ENCODE data around the gene MLLT10.

Gene MLLT10

GRCh38 chr10:21512573-21513404 lies 21.2 kb upstream of the MLLT10 start:
- DNase-seq (ENCODE audit: low read depth): no peak
- no peak overlapping the region for H3K4me3 ChIP-seq (ENCODE audit: low read depth, low read length)
- TF ChIP-seq, protein P1, sequence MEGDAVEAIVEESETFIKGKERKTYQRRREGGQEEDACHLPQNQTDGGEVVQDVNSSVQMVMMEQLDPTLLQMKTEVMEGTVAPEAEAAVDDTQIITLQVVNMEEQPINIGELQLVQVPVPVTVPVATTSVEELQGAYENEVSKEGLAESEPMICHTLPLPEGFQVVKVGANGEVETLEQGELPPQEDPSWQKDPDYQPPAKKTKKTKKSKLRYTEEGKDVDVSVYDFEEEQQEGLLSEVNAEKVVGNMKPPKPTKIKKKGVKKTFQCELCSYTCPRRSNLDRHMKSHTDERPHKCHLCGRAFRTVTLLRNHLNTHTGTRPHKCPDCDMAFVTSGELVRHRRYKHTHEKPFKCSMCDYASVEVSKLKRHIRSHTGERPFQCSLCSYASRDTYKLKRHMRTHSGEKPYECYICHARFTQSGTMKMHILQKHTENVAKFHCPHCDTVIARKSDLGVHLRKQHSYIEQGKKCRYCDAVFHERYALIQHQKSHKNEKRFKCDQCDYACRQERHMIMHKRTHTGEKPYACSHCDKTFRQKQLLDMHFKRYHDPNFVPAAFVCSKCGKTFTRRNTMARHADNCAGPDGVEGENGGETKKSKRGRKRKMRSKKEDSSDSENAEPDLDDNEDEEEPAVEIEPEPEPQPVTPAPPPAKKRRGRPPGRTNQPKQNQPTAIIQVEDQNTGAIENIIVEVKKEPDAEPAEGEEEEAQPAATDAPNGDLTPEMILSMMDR (IDR thresholded peaks at IDR 0.05; ENCODE audit: low read depth, low read length, missing control alignments): no peak

DNA sequence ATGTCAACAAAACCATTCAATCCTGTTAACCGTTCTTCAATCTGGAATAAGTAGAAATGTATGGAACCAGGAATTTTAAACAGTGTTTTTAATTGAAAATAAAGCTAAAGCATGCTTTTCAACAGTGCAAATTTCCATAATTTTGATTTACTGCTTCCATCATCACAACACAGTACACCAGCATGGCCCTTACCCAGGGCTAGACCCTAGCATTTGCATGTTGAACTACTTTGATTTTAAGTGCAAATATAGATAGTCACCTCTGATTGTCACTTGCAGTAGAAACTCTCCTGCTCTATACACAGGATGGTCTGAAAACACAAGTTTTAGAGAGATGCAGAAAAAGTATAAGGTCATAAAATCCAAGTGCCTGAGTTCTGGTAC lies 20.6 kb upstream of the MLLT10 start:
- no peak overlapping the region for H3K4me3 ChIP-seq (ENCODE audit: low read depth, low read length)
- TF ChIP-seq, protein P1 (IDR thresholded peaks at IDR 0.05; ENCODE audit: low read depth, low read length, missing control alignments): no peak
- no peak for DNase-seq (ENCODE audit: low read depth)

- H3K4me3 ChIP-seq (ENCODE audit: low read depth, low read length): no peak overlapping the region
- no peak for DNase-seq (ENCODE audit: low read depth)
- TF ChIP-seq, protein P1 (IDR thresholded peaks at IDR 0.05; ENCODE audit: low read depth, low read length, missing control alignments): no peak
These were observed 19.8 kb upstream of the MLLT10 start for GRCh38 chr10:21514129-21514817.

DNA sequence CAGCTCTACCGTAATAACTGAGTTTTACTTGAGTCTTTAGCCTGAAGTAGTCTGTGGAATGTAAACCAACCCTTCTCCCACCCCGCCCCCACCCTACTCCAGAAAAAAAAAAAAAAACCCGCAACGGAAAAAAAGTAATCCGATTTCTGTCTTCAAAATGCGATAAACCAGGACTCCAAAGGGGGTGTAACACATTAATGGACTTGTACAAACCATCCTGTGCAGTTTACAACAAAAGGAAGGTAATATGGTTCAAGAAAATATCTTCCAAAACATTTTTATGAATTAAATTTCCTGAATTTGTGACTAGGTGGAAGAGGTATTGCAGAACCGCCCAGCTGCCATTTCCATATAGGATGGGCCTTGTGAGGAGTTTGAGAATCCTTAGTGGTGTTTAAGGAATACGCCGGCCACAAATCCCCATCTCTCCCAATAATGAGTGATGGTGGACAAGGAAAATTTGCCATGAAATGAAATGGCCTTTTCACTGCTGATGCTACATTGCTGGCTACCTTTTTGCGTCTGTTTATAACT lies 19.1 kb upstream of the MLLT10 start:
- TF ChIP-seq, protein P1 (IDR thresholded peaks at IDR 0.05; ENCODE audit: low read depth, low read length, missing control alignments): no peak
- DNase-seq (ENCODE audit: low read depth): no peak
- H3K4me3 ChIP-seq (ENCODE audit: low read depth, low read length): no peak overlapping the region

- no peak overlapping the region; the same call in 1 of the 2 replicates for H3K4me3 ChIP-seq (ENCODE audit: low read depth, low read length)
- no peak for DNase-seq (ENCODE audit: low read depth)
- TF ChIP-seq, protein P1 (IDR thresholded peaks at IDR 0.05; ENCODE audit: low read depth, low read length, missing control alignments): no peak
These were observed 18.4 kb upstream of the MLLT10 start for GRCh38 chr10:21515361-21516241.

GRCh38 chr10:21516242-21517131 lies 17.5 kb upstream of the MLLT10 start:
- TF ChIP-seq, protein P1 (IDR thresholded peaks at IDR 0.05; ENCODE audit: low read depth, low read length, missing control alignments): no peak
- H3K4me3 ChIP-seq (ENCODE audit: low read depth, low read length): peak overlapping the region; percentile 58
- DNase-seq (ENCODE audit: low read depth): no peak
